Psoas muscle (tissue), 8 donors: ENCODE data around the gene NTRK2. TPM values are rescaled to one million over a fixed set of nuclear protein-coding genes. Genes with fewer than 3 reads are reported as not detected.

Experiments used
- ATAC-seq, 4 donors: fragments of 200-7000 bp; cut with Tn5 transposase; one replicate each; pipeline ENCODE4 v1.9.1; 2020; ENCODE audit warnings: moderate library complexity in 3 of 4, mild to moderate bottlenecking in 2 of 4
- DNase-seq, 2 donors: peaks; one replicate each; pipeline ENCODE4 v3.0.0-alpha.2; 2020
- H3K27ac ChIP-seq: fragments of 200-600 bp; one replicate; pipeline ENCODE4 v1.8.0; 2022
- H3K27me3 ChIP-seq, 3 donors: fragments of 200-600 bp in 1 of 3; one replicate each; pipeline versions ENCODE4 v1.6.1 to v1.8.0; 2013 to 2022; ENCODE audit warnings: low read length in 2 of 3, mild to moderate bottlenecking in 2 of 3, moderate library complexity in 1 of 3; ENCODE audit not compliant: insufficient read depth in 3 of 3
- H3K36me3 ChIP-seq, 2 donors: fragments of 200-600 bp in 1 of 2; one replicate each; pipeline versions ENCODE4 v1.6.1 to v1.8.0; 2013 to 2022; ENCODE audit warnings: low read depth in 1 of 2, mild to moderate bottlenecking in 1 of 2, moderate library complexity in 1 of 2; ENCODE audit not compliant: insufficient read depth in 1 of 2
- H3K4me1 ChIP-seq: fragments of 200-600 bp; one replicate; pipeline ENCODE4 v1.8.0; 2022
- H3K4me3 ChIP-seq: fragments of 200-600 bp; one replicate; pipeline ENCODE4 v1.8.0; 2022; ENCODE audit warnings: mild to moderate bottlenecking
- H3K9me3 ChIP-seq: fragments of 200-600 bp; one replicate; pipeline ENCODE4 v1.8.0; 2022
- CTCF ChIP-seq: fragments of 200-600 bp; IDR thresholded peaks from one replicate; pipeline ENCODE4 v1.8.0; 2022; ENCODE audit warnings: antibody characterized with exemption
- WGBS, 3 donors: extraction: QIAGEN DNeasy Blood & Tissue Kit; methylation state at CpG; one replicate each; pipeline versions ENCODE4 v1.1.6 to v1.1.7; 2013; 5-methylcytosine and 5-hydroxymethylcytosine counted together
- intact Hi-C, 2 donors: fragments of 100-400 bp; cut with DNase I; formaldehyde crosslinking; loops; one replicate each; pipeline versions ENCODE4 v1.11.0 to v1.14.2; 2022
- polyA plus RNA-seq, 3 donors: library from polyadenylated mRNA; stranded (reverse); fragments of 200-250 nt; gene quantifications; one replicate each; pipeline ENCODE4 v1.2.3, GENCODE V29; 2013
- total RNA-seq, 4 donors: library from RNA; stranded (reverse); fragmentation: NEBNext Ultra II Directional in 2 of 4; extraction: Animal tissue kit (Norgen Biotek cat#: 25700) in 2 of 4; gene quantifications; one replicate each; pipeline versions ENCODE4 v1.2.1 to v1.2.4, GENCODE V29; 2021 to 2023
- donor health status: healthy with polysubstance abuse.
- donor health status: DM: no; HTN: no; CAD: no; lungs with moderate emphysema.
- donor health status: Bipolar disorder and iron deficiency.
- donor health status: healthy.
- donor health status: DM: yes; HTN: yes; CAD: no.
- donor health status: DM: no; HTN: no; CAD: no.
- donor health status: DM: no; HTN: no; CAD: no.
- donor health status: DM: yes; HTN: yes; CAD: no.

NTRK2 gene
- total and polyA plus RNA-seq, 7 donors = 0.46 to 3.6 (median 1.4) TPM

- 29 to 41% (median 32%) methylated on average over 5 of the region's 5 CpGs for WGBS, 3 donors
- intact Hi-C loops = no loop called here
- ATAC-seq (peak in 3 of 4 donors; percentile 22 to 59 (median 54)), DNase-seq (no peak)
- Histone ChIP-seq H3K9me3 (no peaks in the 10 kb centered on the region), H3K27me3 (no peaks in the 10 kb centered on the region), H3K27ac (no peak overlapping the region), H3K4me3 (no peak overlapping the region), H3K4me1 (no peaks in the 10 kb centered on the region), H3K36me3 (no peaks in the 10 kb centered on the region)
- TF ChIP-seq CTCF = no peak
Measured at GRCh38 chr9:84947412-84947972, 278.0 kb downstream of the NTRK2 start.

- Histone ChIP-seq H3K9me3 (no peaks in the 10 kb centered on the region), H3K4me1 (no peaks in the 10 kb centered on the region), H3K4me3 (no peak overlapping the region), H3K27me3 (no peaks in the 10 kb centered on the region), H3K36me3 (no peaks in the 10 kb centered on the region), H3K27ac (no peak overlapping the region)
- DNase-seq (no peak), ATAC-seq (no peak)
- TF ChIP-seq CTCF = no peak
- intact Hi-C loops = no loop called here
- 98 to 100% (median 99%) methylated on average over 4 of the region's 4 CpGs for WGBS, 3 donors
Measured at GRCh38 chr9:84949258-84949657, 279.7 kb downstream of the NTRK2 start.

GRCh38 chr9:84949971-84950370 lies 280.4 kb downstream of the NTRK2 start:
- ATAC-seq (no peak), DNase-seq (no peak)
- intact Hi-C loops = loop anchor here in 1 of 2 donors (5.0 kb wide), 1 partner anchor 253 kb away; no protein-coding TSS in a partner anchor
- TF ChIP-seq CTCF = no peak
- Histone ChIP-seq H3K4me3 (no peak overlapping the region), H3K36me3 (no peaks in the 10 kb centered on the region), H3K27ac (no peak overlapping the region), H3K27me3 (no peaks in the 10 kb centered on the region), H3K9me3 (no peaks in the 10 kb centered on the region), H3K4me1 (no peaks in the 10 kb centered on the region)
- 54 to 72% (median 65%) methylated on average over 5 of the region's 5 CpGs for WGBS, 3 donors

DNA sequence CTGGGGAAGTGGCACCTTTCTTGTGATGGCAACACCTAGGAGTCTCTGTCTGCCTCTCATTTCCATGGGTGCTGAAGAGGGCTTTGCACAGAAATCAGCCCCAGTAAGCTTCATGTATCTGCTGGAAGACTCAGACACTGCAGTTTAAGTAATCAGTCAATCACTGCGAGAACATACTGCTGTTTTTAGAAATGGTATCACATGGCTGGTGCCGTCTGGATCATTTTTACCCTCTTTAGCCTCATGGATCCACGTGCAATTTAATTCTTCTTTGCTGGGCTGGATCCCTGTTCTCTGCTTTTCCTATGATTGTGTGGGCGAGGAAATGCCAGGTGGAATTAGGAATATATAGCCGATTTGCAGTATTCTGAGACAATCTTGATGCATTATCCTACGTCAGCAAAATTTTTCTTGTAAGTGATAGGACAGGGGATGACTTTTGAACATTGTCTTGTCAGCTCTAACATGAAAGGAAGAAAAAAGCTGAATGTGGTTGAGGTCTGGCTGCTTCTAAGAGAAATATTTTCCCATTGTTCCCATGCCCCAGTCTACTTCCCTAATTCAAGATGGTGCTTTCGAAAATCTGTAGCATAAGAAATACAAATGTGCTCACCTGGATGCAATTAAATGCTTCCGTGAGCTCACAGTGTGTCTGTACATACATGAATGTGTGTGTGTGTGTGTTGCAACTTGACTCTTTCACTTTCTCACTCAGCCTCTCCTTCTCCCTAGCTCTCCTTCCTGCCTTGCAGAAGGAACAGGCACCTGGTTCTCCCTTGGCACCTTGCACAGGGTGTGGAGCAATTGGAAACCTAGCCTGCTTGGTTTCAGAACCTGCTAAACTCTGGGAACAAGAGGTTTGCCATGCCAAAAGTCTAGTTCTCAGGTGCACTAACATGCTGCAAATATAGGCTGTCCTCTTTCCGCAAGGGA lies 281.6 kb downstream of the NTRK2 start:
- Histone ChIP-seq H3K27ac (no peak overlapping the region), H3K4me1 (no peaks in the 10 kb centered on the region), H3K27me3 (peaks cover 0 to 3% (median 0%) of the 10 kb centered on the region in 3 donors), H3K36me3 (no peaks in the 10 kb centered on the region), H3K9me3 (no peaks in the 10 kb centered on the region), H3K4me3 (no peak overlapping the region)
- TF ChIP-seq CTCF = no peak
- WGBS, 3 donors = 81 to 87% (median 86%) methylated on average over 9 of the region's 9 CpGs
- intact Hi-C loops = loop anchor here in 1 of 2 donors (5.0 kb wide), 1 partner anchor 254 kb away; no protein-coding TSS in a partner anchor
- no peak for ATAC-seq
- no peak for DNase-seq
